ENCODE results near the gene FAM110A. TPM values are rescaled to one million over a fixed set of nuclear protein-coding genes. Genes with fewer than 3 reads are reported as not detected.

FAM110A gene
- total RNA-seq, 4 donors from 2014 or later: 2.8 to 6.9 (median 4.7) TPM

DNA sequence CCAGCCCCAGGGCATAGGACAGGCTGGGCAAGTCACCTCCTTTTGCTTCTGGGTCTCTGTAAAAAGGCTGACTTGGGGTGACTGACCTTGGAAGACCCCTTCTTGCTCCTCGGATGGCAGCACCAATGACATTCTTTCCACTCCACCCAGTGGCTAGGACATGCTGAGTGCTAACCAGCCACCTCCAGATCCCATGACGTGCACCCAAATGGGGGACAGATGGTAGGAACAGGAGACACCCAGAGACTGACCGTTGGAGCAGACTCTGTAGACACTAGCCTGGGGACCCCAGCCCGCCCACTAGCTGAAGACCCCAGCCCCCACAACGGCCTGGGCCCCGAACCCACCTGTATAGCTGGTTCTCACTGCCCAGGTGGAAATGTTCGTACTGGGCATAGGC is 44.3 kb downstream of the FAM110A start:
- Histone ChIP-seq H3K27ac (no peak overlapping the region), H3K36me3 (no peaks in the 10 kb centered on the region), H3K9me3 (no peaks in the 10 kb centered on the region), H3K4me3 (no peak overlapping the region), H3K4me1 (no peaks in the 10 kb centered on the region), H3K27me3 (no peaks in the 10 kb centered on the region)
- TF ChIP-seq CTCF (IDR thresholded peaks at IDR 0.05) (no peak), EP300 (IDR thresholded peaks at IDR 0.05) (no peak), POLR2A (IDR thresholded peaks at IDR 0.05) (no peak)
- no peak for DNase-seq (ENCODE audit: low spot score in 2 of 2)
- WGBS, 2 donors: 81 to 84% methylated on average over 3 to 6 of the region's 7 CpGs

GRCh38 chr20:878511-879307 is 45.2 kb downstream of the FAM110A start:
- no peak for DNase-seq (ENCODE audit: low spot score in 2 of 2)
- no peak for TF ChIP-seq EP300 (IDR thresholded peaks at IDR 0.05)
- TF ChIP-seq CTCF (IDR thresholded peaks at IDR 0.05): no peak
- no peak for TF ChIP-seq POLR2A (IDR thresholded peaks at IDR 0.05)
- no peaks in the 10 kb centered on the region for H3K9me3 ChIP-seq
- H3K4me1 ChIP-seq: no peaks in the 10 kb centered on the region
- no peak overlapping the region for H3K4me3 ChIP-seq
- H3K27me3 ChIP-seq: no peaks in the 10 kb centered on the region
- 55 to 56% methylated on average over 9 of the region's 9 CpGs for WGBS, 2 donors
- H3K27ac ChIP-seq: no peak overlapping the region
- no peaks in the 10 kb centered on the region for H3K36me3 ChIP-seq

- TF ChIP-seq EP300 (IDR thresholded peaks at IDR 0.05): no peak
- no peak for TF ChIP-seq CTCF (IDR thresholded peaks at IDR 0.05)
- TF ChIP-seq POLR2A (IDR thresholded peaks at IDR 0.05): no peak
- peaks cover 0 to under 1% (median 0%) of the 10 kb centered on the region in 4 donors for H3K4me1 ChIP-seq
- WGBS, 2 donors: 33 to 68% methylated on average over 4 of the region's 4 CpGs
Observed at GRCh38 chr20:879626-880025, 46.1 kb downstream of the FAM110A start.

DNA sequence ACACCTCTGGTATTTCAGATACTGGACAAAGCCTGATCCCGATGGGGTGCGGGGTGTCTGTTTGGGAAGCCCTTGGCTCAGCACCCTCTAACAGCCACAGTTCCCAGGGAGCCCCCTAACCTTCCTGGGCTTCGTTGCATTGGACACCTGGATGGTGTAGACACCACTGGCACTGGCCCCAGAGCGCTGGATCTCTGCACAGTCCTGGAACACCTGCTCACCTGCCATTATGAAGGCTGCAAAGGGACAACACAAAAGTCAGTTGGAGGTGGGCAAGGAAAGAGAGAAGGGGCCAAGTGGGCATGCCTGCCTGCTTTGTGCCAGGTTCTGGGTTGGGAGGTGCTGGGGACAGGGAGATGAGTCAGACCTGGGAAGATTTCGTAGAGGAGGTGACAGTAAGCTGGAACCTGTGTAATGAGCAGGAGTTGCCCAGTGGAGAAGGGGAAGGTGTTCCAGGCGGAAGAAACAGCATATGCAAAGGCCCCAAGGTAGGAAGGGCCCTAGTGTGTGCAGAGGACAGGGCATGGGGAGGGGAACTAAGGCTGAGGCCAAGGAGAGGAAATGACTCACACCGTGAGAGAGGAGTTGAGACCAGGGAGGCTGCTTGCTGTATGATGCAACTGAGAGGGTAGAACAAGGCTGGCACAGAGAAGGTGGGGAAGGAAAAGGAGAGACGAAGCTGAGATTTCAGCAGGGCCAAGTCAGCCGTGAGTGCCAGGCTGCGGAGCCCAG is 47.7 kb downstream of the FAM110A start:
- 60 to 74% methylated on average over 9 to 10 of the region's 10 CpGs for WGBS, 2 donors
- Histone ChIP-seq H3K9me3 (no peaks in the 10 kb centered on the region), H3K4me1 (peaks cover 0 to 11% (median 0%) of the 10 kb centered on the region in 4 donors), H3K27me3 (no peaks in the 10 kb centered on the region), H3K27ac (no peak overlapping the region), H3K36me3 (no peaks in the 10 kb centered on the region), H3K4me3 (no peak overlapping the region)
- TF ChIP-seq POLR2A (IDR thresholded peaks at IDR 0.05): no peak
- no peak for TF ChIP-seq EP300 (IDR thresholded peaks at IDR 0.05)
- no peak for TF ChIP-seq CTCF (IDR thresholded peaks at IDR 0.05)
- no peak for DNase-seq (ENCODE audit: low spot score in 2 of 2)

More at GRCh38 chr20:879626-880025, 46.1 kb downstream of the FAM110A start:
- Histone ChIP-seq H3K4me3 (no peak overlapping the region), H3K27ac (no peak overlapping the region), H3K36me3 (no peaks in the 10 kb centered on the region), H3K9me3 (no peaks in the 10 kb centered on the region), H3K27me3 (no peaks in the 10 kb centered on the region)
- no peak for DNase-seq (ENCODE audit: low spot score in 2 of 2)

GRCh38 chr20:881783-882144 is 48.2 kb downstream of the FAM110A start:
- Histone ChIP-seq H3K4me1 (peaks cover 0 to 11% (median 0%) of the 10 kb centered on the region in 4 donors), H3K4me3 (no peak overlapping the region), H3K27ac (no peak overlapping the region), H3K27me3 (no peaks in the 10 kb centered on the region), H3K36me3 (no peaks in the 10 kb centered on the region), H3K9me3 (no peaks in the 10 kb centered on the region)
- no peak for DNase-seq (ENCODE audit: low spot score in 2 of 2)
- TF ChIP-seq EP300 (IDR thresholded peaks at IDR 0.05): no peak
- TF ChIP-seq CTCF (IDR thresholded peaks at IDR 0.05): no peak
- no peak for TF ChIP-seq POLR2A (IDR thresholded peaks at IDR 0.05)
